Measurements from ENCODE around the gene EDN3. TPM values are rescaled to one million over a fixed set of nuclear protein-coding genes. Genes with fewer than 3 reads are reported as not detected.

EDN3 gene
- polyA plus RNA-seq, 1 donor (not counting 4 experiments of a cell fraction or from before 2014, with no cell fraction given) = not detected

- H2AFZ ChIP-seq (ENCODE audit: control insufficient read depth, low read length) = no peak overlapping the region
- no peaks in the 10 kb centered on the region for H3K9me1 ChIP-seq (ENCODE audit: control insufficient read depth, extremely low read depth, insufficient read depth, low read length)
- FAIRE-seq = no peak
- no peak for DNase-seq (ENCODE audit: low read depth, low spot score)
- H3K4me2 ChIP-seq (ENCODE audit: control insufficient read depth, extremely low read depth, insufficient read depth, low read depth, low read length) = no peak overlapping the region
- no peaks in the 10 kb centered on the region for H3K36me3 ChIP-seq (ENCODE audit: control insufficient read depth in 2 of 2, extremely low read depth in 1 of 2, insufficient read depth in 2 of 2, low read length in 2 of 2)
- no peak overlapping the region for H3K9ac ChIP-seq (ENCODE audit: control insufficient read depth, extremely low read depth, insufficient read depth, low read length)
- no peaks in the 10 kb centered on the region for H3K27me3 ChIP-seq (ENCODE audit: control insufficient read depth, extremely low read depth, insufficient read depth, low read length)
- H3K79me2 ChIP-seq (ENCODE audit: control insufficient read depth, insufficient read depth, low read length) = no peaks in the 10 kb centered on the region
- H3K4me3 ChIP-seq (ENCODE audit: control insufficient read depth in 2 of 3, extremely low read depth in 1 of 3, insufficient read depth in 2 of 3, low read depth in 1 of 3, low read length in 3 of 3) = no peak overlapping the region
- no peaks in the 10 kb centered on the region for H3K4me1 ChIP-seq (ENCODE audit: control insufficient read depth, extremely low read depth, insufficient read depth, low read length)
- dilution Hi-C loops (cut with MboI; ENCODE audit: extremely low pct_ligation_motif_present, low sequenced_read_pairs) = no loop called here
- no peaks in the 10 kb centered on the region for H4K20me1 ChIP-seq (ENCODE audit: control insufficient read depth, extremely low read depth, insufficient read depth, low read length)
- no peak overlapping the region for H3K27ac ChIP-seq (ENCODE audit: control insufficient read depth, insufficient read depth, low read length)
- TF ChIP-seq CTCF (optimal IDR thresholded peaks at IDR 0.05 in 1 of 3, IDR thresholded peaks at IDR 0.05 in 1 of 3, conservative IDR thresholded peaks at IDR 0.05 in 1 of 3; ENCODE audit: extremely low read depth in 1 of 3, insufficient read depth in 2 of 3, low read length in 3 of 3) (no peak), EZH2 (IDR thresholded peaks at IDR 0.05; ENCODE audit: low read length) (no peak)
- H3K9me3 ChIP-seq (ENCODE audit: control insufficient read depth, low read depth, low read length) = no peaks in the 10 kb centered on the region
These were observed 18.4 kb downstream of the EDN3 start for GRCh38 chr20:59318803-59319202.

GRCh38 chr20:59320426-59320825, 20.0 kb downstream of the EDN3 start:
- Histone ChIP-seq H3K9ac (ENCODE audit: control insufficient read depth, extremely low read depth, insufficient read depth, low read length) (no peak overlapping the region), H4K20me1 (ENCODE audit: control insufficient read depth, extremely low read depth, insufficient read depth, low read length) (no peaks in the 10 kb centered on the region), H3K27me3 (ENCODE audit: control insufficient read depth, extremely low read depth, insufficient read depth, low read length) (no peaks in the 10 kb centered on the region), H2AFZ (ENCODE audit: control insufficient read depth, low read length) (no peak overlapping the region), H3K36me3 (ENCODE audit: control insufficient read depth in 2 of 2, extremely low read depth in 1 of 2, insufficient read depth in 2 of 2, low read length in 2 of 2) (no peaks in the 10 kb centered on the region), H3K9me1 (ENCODE audit: control insufficient read depth, extremely low read depth, insufficient read depth, low read length) (no peaks in the 10 kb centered on the region), H3K9me3 (ENCODE audit: control insufficient read depth, low read depth, low read length) (no peaks in the 10 kb centered on the region), H3K79me2 (ENCODE audit: control insufficient read depth, insufficient read depth, low read length) (no peaks in the 10 kb centered on the region), H3K4me2 (ENCODE audit: control insufficient read depth, extremely low read depth, insufficient read depth, low read depth, low read length) (no peak overlapping the region), H3K4me3 (ENCODE audit: control insufficient read depth in 2 of 3, extremely low read depth in 1 of 3, insufficient read depth in 2 of 3, low read depth in 1 of 3, low read length in 3 of 3) (no peak overlapping the region), H3K4me1 (ENCODE audit: control insufficient read depth, extremely low read depth, insufficient read depth, low read length) (no peaks in the 10 kb centered on the region), H3K27ac (ENCODE audit: control insufficient read depth, insufficient read depth, low read length) (no peak overlapping the region)
- FAIRE-seq (no peak), DNase-seq (ENCODE audit: low read depth, low spot score) (no peak)
- dilution Hi-C loops (cut with MboI; ENCODE audit: extremely low pct_ligation_motif_present, low sequenced_read_pairs) = no loop called here
- TF ChIP-seq CTCF (optimal IDR thresholded peaks at IDR 0.05 in 1 of 3, IDR thresholded peaks at IDR 0.05 in 1 of 3, conservative IDR thresholded peaks at IDR 0.05 in 1 of 3; ENCODE audit: extremely low read depth in 1 of 3, insufficient read depth in 2 of 3, low read length in 3 of 3) (no peak), EZH2 (IDR thresholded peaks at IDR 0.05; ENCODE audit: low read length) (no peak)

Data from keratinocyte (primary cell).